ENCODE data around the gene SHH.

SHH gene

DNA sequence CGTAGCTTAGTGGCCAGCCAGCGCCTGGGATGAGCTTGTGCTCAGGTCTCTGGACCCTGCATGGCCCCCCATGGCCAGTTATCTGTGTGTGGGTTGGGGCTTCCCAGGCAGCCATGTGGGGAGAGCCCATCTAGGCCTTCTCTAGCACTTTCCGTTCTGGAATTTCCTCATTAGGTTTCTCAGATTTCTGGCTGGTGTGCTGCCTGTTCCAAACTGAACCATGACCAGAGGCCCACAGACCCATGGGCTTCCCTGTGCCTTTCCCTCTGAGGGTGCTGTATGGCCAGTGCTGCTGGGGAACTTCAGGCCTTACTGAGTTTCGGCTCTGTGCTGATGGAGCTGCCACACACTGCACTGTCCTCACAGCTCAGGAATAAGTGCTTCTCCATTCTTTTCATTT lies 50.2 kb downstream of the SHH start:
- no peak for DNase-seq

DNA sequence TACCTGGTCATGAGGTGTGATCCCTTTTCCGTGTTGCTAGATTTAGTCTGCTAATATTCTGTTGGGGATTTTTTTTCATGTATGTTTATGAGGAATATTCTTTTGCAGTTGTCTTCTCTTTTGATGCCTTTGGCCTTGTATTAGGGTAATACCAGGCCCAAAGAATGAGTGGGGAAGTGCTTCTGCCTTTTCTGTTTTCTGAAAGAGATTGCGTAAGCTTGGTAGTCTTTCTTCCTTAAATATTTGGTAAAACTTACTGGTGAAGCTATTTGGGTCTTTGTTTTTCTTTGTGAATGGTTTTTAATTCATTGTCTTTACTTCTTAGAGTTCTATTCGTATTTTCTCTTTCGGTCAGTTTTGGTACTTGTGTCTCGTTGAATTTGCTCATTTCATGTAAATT lies 51.1 kb downstream of the SHH start:
- no peak for DNase-seq

DNA sequence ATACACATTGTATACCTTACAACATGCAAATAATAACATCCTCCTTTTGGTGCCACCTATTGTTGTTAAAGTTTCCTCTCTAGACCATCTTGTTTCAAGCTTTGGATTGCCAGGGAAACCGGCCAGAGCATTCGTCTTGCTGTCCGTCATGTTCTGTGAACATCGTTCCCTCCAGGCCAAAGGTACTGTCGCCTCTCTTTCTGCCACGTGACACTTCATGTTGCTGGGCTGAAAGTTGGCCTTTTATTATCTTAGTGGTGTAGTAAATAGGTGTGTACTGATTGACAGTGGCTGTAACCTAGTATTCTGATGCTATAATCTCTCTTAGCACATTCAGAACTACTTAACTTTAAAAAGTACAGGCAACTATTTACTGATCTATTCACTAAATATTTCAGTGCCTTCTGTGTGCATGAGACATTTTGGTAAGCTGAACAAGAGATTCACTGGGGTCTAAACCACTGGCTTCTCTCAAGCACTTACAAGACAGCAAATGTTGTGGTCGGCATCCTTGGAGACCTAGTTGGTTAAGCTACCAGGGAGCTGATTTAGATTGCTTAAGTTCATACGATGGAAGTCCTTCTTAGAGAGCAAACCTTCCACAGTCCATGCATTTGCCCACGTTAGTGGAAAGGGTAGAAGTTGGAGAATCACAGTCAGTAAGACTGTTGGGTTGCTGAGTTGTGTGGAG lies 52.4 kb downstream of the SHH start:
- no peak for DNase-seq

DNA sequence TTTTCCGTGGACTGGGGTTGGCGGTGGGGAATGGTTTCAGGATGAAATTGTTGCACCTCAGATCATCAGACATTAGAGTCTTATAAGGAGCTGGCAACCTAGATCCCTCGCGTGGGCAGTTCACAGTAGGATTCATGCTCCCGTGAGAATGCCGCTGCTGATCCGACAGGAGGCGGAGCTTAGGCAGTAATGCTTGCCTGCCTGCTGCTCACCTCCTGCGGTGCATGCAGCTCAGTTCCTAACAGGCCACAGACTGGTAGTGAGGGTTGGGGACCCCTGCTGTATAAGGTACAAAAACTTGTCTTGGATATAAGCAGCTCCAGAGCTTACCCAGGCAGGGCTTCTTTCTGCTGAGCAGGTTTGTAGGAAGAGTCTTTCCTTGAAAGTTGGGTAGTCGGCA lies 53.9 kb downstream of the SHH start:
- DNase-seq = no peak

DNA sequence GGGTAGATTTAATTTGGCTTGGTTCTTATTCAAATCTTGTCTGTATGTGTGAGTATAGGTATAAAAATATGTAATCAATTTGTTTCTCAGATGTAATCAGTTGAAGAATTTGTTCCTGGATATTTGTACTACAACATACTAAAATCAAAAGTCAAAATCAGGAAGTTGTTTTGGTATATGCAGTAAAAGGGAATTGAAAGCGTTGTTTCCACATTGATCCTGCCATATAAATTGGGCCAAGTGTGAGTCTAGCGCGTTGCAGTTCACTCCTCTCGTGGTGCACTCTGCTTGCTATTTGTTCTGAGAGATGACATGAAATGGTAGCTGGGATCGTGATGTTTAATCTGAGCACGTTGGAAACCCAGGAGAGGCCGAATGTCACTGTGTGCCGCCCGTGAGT lies 55.9 kb downstream of the SHH start:
- DNase-seq = no peak

DNA sequence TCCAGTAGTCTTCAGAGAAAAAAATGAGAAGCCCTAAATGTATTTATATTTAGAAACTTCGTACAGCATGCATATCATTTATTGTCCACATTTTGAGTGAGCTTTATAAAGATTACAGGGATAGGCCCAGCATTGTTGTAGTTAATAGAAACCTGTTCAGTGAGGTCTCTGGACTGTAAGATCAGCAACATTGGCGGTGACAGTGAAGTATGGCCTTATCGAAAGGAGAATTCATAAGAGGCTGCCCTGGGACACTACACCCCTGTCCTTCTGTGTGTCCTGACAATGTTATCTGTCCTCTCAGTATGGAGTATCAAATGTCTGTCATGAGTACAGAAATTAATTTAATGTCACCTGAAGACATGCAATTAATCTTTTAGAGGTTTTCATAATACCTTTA lies 57.2 kb downstream of the SHH start:
- DNase-seq = no peak

DNA sequence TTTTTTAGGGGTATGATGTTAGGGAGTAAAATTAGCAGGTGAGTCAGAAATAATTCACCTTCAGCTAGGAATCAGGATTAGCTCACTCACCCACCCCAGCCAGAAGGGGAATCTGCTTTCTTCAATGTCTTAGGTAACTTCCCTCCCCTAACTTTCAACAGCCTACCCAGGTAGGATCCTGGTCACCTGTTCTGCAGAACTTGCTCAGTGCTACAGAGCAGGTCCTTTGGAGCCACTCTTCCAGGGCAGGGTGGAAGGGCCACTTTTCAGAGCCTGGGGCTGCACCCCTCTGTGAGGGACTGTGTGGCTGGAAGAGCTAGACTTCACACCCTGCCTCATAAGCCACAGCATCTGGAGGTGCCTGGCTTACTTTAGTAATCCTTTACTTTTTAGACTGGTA lies 58.1 kb downstream of the SHH start:
- DNase-seq = no peak

DNA sequence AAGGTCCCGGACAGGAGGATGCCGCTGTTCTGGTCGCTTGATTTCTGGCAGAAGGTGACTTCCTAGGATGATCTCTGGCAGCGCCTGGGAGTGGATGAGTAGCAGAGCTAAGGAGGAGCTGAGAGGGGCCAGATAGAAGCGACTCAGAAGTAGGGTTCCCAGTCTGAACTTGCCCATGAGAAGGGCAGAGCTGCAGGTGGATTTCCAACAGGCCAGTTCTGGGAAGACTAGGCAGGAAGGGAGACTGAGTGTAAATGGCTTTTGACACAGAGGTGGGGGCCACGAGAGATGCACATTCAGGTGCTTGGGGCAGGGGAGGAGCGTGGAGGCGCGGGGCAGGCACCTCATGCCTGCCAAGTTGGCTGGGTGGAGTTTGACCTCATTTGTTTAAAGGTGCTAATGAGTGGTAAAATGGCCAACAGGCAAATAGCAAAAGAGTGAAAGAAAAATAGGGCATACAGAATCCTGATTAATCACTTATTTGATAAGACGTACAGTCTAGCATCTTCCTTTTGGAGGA lies 58.8 kb downstream of the SHH start:
- DNase-seq = no peak

DNA sequence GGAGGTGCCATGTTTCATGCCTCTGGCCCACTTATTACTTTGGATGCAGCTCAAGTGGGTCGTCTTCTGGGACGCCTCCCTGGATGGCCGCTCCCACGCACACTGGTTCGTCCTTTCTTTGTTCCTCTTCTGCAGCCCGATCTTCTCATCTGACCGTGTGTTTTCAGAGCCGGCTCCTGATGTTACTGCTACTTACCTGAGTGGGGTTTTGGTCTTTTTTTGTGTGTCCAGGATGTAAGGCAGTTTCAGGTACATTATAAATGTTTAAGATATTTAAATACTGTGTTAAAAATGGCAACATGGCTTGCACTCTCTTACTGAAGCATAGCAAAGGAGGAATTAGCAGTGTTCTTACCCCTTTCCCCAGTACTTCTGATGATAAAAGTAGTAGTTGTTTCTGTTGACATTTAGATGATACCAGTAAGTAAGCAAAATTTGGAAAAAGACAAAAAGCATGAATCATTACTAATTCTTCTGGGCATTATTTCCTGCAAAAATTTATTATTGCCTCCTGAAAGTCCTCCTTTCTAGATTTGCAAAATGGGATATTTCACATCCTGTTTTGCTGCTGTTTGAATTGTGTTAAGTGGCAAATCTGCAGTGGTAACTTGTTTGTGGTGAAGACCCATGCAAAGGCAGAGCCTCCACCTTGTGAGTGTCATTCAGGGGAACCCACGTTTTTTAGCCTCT lies 59.4 kb downstream of the SHH start:
- no peak for DNase-seq

DNA sequence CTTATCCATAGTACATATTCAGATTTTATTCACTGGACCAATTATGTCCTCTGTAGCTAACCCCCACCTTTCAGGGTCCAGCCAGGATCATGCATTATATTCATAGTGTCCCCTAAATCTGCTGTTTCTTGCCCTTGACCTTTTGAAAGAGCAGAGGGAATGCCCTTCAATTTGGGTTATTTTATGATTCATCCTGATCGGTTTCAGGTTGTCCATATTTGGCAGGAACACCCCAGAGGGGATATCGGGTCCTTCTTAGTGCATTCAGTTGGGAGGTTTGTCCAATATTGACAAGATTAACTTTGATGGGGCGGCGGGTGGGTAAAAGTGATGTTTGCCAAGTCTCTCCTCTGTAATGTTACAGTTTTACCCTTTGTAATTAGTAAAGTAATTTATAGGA lies 60.9 kb downstream of the SHH start:
- DNase-seq = no peak

DNA sequence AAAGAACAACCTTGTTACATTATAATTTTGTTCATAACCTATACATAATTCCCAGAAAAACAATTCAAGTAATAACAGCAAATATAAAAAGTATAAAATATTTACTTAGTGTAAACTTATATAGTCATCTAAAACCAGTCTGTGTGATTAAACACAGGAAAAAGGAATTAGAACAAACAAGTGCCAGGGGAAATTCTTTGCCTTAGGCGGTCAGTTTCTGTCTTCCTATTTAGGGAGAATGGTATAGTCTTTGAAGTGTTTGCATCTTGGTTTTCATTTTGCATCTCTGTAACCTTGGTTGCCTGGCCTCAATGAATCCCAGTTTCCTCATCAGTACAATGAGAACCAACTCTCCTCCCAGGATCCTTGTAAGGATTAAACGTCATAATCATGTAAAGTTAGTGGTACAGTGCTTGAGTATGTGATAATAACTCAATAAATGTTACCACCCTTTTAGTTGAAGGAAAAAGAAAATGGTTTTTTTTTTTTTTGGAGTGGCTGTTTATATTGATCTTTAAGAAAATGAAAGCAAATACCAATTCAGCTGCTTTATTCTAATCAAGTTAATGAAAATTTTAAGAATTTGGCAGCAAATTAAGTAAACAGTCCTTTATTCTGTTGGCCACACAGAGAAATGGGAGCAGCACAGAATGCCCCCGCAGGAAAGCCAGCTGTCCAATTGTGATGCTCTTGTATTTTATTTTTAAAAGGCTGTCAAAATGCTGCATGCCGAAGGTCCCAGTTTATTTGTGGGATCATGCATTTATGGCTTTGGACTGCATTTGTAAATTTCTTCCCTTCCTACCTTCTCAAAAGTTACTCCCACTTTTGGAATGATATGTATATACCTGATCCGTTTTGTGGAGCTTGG lies 61.8 kb downstream of the SHH start:
- no peak for DNase-seq

Measured in NCI-H1694 treated with DMSO at 0.1 percent for 48 hours (cell line).